K562 (cell line): ENCODE measurements around the gene ECHDC3. TPM values are rescaled to one million over a fixed set of nuclear protein-coding genes. Genes with fewer than 3 reads are reported as not detected.

Source experiments
- ATAC-seq: fragments of 200-7000 bp; cut with Tn5 transposase; 3 replicates; pipeline ENCODE4 v1.9.1; 2020; ENCODE audit warnings: moderate library complexity
- BruUV-seq: library from RNA; stranded (reverse); fragments of 400-500 nt; replicated peaks from 2 replicates; lab custom pipeline; 2021; lab: Mats Ljungman, UMichigan
- CTCF ChIA-PET: fragments of 300-600 bp; formaldehyde crosslinking; extraction: SDS; loops from one replicate; lab custom pipeline; 2021; ENCODE audit warnings: low intra/inter-chr PET ratio; lab: Yijun Ruan, JAX
- POLR2A ChIA-PET: fragments of 300-600, 350-650 bp; sonication (Branson Sonifier 250); formaldehyde crosslinking; extraction: SDS; loops from one replicate; lab custom pipeline; 2021; ENCODE audit warnings: antibody characterized with exemption, inconsistent platforms; lab: Yijun Ruan, JAX
- DNase-seq, 4 experiments: peaks; one replicate each; pipeline versions ENCODE4 v3.0.0 to v3.0.0-alpha.2; 2011 to 2018; ENCODE audit warnings: low spot score in 3 of 4, mixed read lengths in 3 of 4; ENCODE audit errors: extremely low read depth in 1 of 4
- FAIRE-seq: peaks from 2 replicates; lab custom pipeline; 2011; peaks lifted over from hg19 to GRCh38; lab: Jason Lieb, UNC
- H2AFZ ChIP-seq: 2 replicates; pipeline ENCODE4 v1.6.0; 2011; ENCODE audit warnings: low read depth, low read length, control low read depth, inconsistent platforms
- H3K27ac ChIP-seq: fragments of 200-600 bp; 3 replicates; pipeline ENCODE4 v1.8.0; 2011; ENCODE audit warnings: low read depth, mild to moderate bottlenecking, control low read depth, inconsistent platforms, low read length, moderate library complexity, mixed read lengths; ENCODE audit errors: extremely low read depth
- H3K27me3 ChIP-seq, 2 experiments: fragments of 300-600 bp in 1 of 2; 2 replicates in 1 of 2; 3 replicates in 1 of 2; pipeline versions ENCODE4 v1.6.0 to v1.8.0; 2011; ENCODE audit warnings: inconsistent platforms in 2 of 2, low read length in 2 of 2, mild to moderate bottlenecking in 1 of 2, mixed read lengths in 1 of 2, moderate library complexity in 1 of 2; ENCODE audit not compliant: control insufficient read depth in 2 of 2, insufficient read depth in 2 of 2
- H3K36me3 ChIP-seq: fragments of 300-600 bp; 3 replicates; pipeline ENCODE4 v1.8.0; 2011; ENCODE audit warnings: mild to moderate bottlenecking, low read length, inconsistent platforms; ENCODE audit not compliant: control insufficient read depth, insufficient read depth
- H3K4me1 ChIP-seq, 2 experiments: fragments of 200-600 bp in 1 of 2; replicated peaks in 1 of 2; 2 replicates in 1 of 2; 3 replicates in 1 of 2; pipeline versions ENCODE4 v1.5.1 to v1.8.0; 2011; ENCODE audit warnings: inconsistent platforms in 2 of 2, low read length in 2 of 2, mild to moderate bottlenecking in 1 of 2, mixed read lengths in 1 of 2, moderate library complexity in 1 of 2; ENCODE audit not compliant: control insufficient read depth in 2 of 2, insufficient read depth in 2 of 2
- H3K4me2 ChIP-seq: 2 replicates; pipeline ENCODE4 v1.6.1; 2011; ENCODE audit warnings: low read length, control low read depth, inconsistent platforms, mixed read lengths; ENCODE audit not compliant: insufficient read depth
- H3K4me3 ChIP-seq: fragments of 200-600 bp; sonication (generic), shearing (Covaris generic); 2 replicates; pipeline ENCODE4 v1.5.1; 2016; ENCODE audit warnings: control low read depth, inconsistent platforms
- H3K79me2 ChIP-seq: fragments of 200-600 bp; 3 replicates; pipeline ENCODE4 v1.8.0; 2011; ENCODE audit warnings: low read length, inconsistent platforms; ENCODE audit not compliant: control insufficient read depth, insufficient read depth
- H3K9ac ChIP-seq, 2 experiments: 2 replicates each; pipeline versions ENCODE4 v1.6.0 to v1.6.1; 2011; ENCODE audit warnings: low read depth in 2 of 2, low read length in 2 of 2, control low read depth in 1 of 2, inconsistent platforms in 1 of 2, mild to moderate bottlenecking in 1 of 2, mixed read lengths in 1 of 2; ENCODE audit not compliant: insufficient read depth in 1 of 2
- H3K9me1 ChIP-seq: one replicate; pipeline ENCODE4 v1.6.0; 2011; ENCODE audit warnings: inconsistent platforms, mild to moderate bottlenecking, low read length, moderate library complexity; ENCODE audit not compliant: control insufficient read depth, insufficient read depth
- H3K9me3 ChIP-seq: replicated peaks from 2 replicates; pipeline ENCODE4 v1.5.1; 2011; ENCODE audit warnings: low read depth, low read length, inconsistent platforms; ENCODE audit not compliant: control insufficient read depth, insufficient read depth
- H4K20me1 ChIP-seq: replicated peaks from 2 replicates; pipeline ENCODE4 v1.6.1; 2011; ENCODE audit warnings: low read length, inconsistent platforms, mixed read lengths; ENCODE audit not compliant: control insufficient read depth, insufficient read depth
- ARID1B ChIP-seq: fragments of 450-650 bp; IDR thresholded peaks from 2 replicates; pipeline ENCODE4 v1.6.1; 2016; ENCODE audit warnings: antibody characterized with exemption, mild to moderate bottlenecking, inconsistent platforms
- BACH1 ChIP-seq: fragments of 200-800 bp; sonication (Bioruptor generic); IDR thresholded peaks from 2 replicates; pipeline ENCODE4 v1.6.1; 2016; ENCODE audit warnings: missing genetic modification characterization, missing compliant biosample characterization
- BHLHE40 ChIP-seq: IDR thresholded peaks from 2 replicates; pipeline ENCODE4 v1.6.1; 2011; ENCODE audit warnings: low read length, improper control_type of control experiment
- E2F3 ChIP-seq: fragments of 250-450 bp; sonication (Bioruptor Pico); IDR thresholded peaks from 2 replicates; pipeline ENCODE4 v1.4.0; 2020; ENCODE audit warnings: mild to moderate bottlenecking
- EGR1 ChIP-seq: fragments of 450-650 bp; conservative IDR thresholded peaks from 2 replicates; pipeline ENCODE4 v1.6.1; 2017; ENCODE audit warnings: mild to moderate bottlenecking
- MED1 ChIP-seq: sonication (generic); formaldehyde crosslinking; IDR thresholded peaks from 2 replicates; pipeline ENCODE4 v1.8.1; 2023; ENCODE audit warnings: missing genetic modification reagents, borderline replicate concordance
- NCOA6 ChIP-seq: fragments of 450-650 bp; IDR thresholded peaks from 2 replicates; pipeline ENCODE4 v1.6.1; 2017; ENCODE audit warnings: mild to moderate bottlenecking
- NR2C2 ChIP-seq, 2 experiments: fragments of 200-800 bp in 1 of 2; sonication (Bioruptor generic) in 1 of 2; sonication (generic) in 1 of 2; formaldehyde crosslinking in 1 of 2; IDR thresholded peaks; 2 replicates each; pipeline versions ENCODE4 v1.6.1 to v1.8.0; 2016 to 2022; ENCODE audit warnings: mild to moderate bottlenecking in 1 of 2, missing compliant biosample characterization in 1 of 2, missing genetic modification characterization in 1 of 2, missing genetic modification reagents in 1 of 2
- OTX1 ChIP-seq: fragments of 450-650 bp; formaldehyde crosslinking; IDR thresholded peaks from 2 replicates; pipeline ENCODE4 v1.4.0; 2022; ENCODE audit warnings: mild to moderate bottlenecking
- TCF7 ChIP-seq: sonication (generic); IDR thresholded peaks from 2 replicates; pipeline ENCODE4 v1.6.1; 2016; ENCODE audit warnings: antibody characterized with exemption, borderline replicate concordance
- TEAD4 ChIP-seq, 2 experiments: sonication (generic) in 1 of 2; formaldehyde crosslinking in 1 of 2; IDR thresholded peaks; 2 replicates each; pipeline versions ENCODE4 v1.6.1 to v1.8.0; 2012 to 2022; ENCODE audit warnings: borderline replicate concordance in 1 of 2, inconsistent platforms in 1 of 2, low read length in 1 of 2, mild to moderate bottlenecking in 1 of 2, missing genetic modification reagents in 1 of 2
- TRIM24 ChIP-seq, 2 experiments: fragments of 450-650 bp; IDR thresholded peaks; 2 replicates each; pipeline ENCODE4 v1.6.1; 2016
- WGBS: fragments of 100-300 bp; shearing (Covaris generic); methylation state at CpG from one replicate; pipeline ENCODE4 v1.1.6; 2016; ENCODE audit warnings: low coverage, mixed read lengths; ENCODE audit not compliant: insufficient coverage; ENCODE audit errors: missing lambda C conversion rate; 5-methylcytosine and 5-hydroxymethylcytosine counted together
- in situ Hi-C: fragments of 300-500 bp; cut with MboI; formaldehyde crosslinking; loops from 4 replicates; pipeline ENCODE4 v1.15.0; 2018; ENCODE audit warnings: inconsistent platforms, mixed read lengths
- intact Hi-C: fragments of 100-400 bp; cut with micrococcal nuclease; formaldehyde crosslinking; loops from 2 replicates; pipeline ENCODE4 v1.14.2; 2022
- polyA plus RNA-seq, 8 experiments: library from polyadenylated mRNA; depleted of rRNA in 4 of 8; stranded (reverse) in 5 of 8; unstranded in 3 of 8; fragments of >200 nt; fragmentation: Nextera tagmentation in 2 of 8; fragmentation: Illumina TruSeq in 1 of 8; extraction: Ambion mirVana in 2 of 8; extraction: Trizol in 1 of 8; gene quantifications; 2 replicates each; pipeline versions ENCODE4 v1.2.1 to v1.2.3, GENCODE V29; 2011 to 2014; ENCODE audit warnings: inconsistent platforms in 1 of 8, missing spikeins in 1 of 8
- total RNA-seq, 7 experiments: library from RNA; depleted of rRNA in 6 of 7; stranded (reverse); fragments of >200 nt in 6 of 7; fragmentation: Illumina TruSeq in 2 of 7; extraction: Trizol in 2 of 7; gene quantifications; 2 replicates each; pipeline versions ENCODE4 v1.2.1 to v1.2.3, GENCODE V29; 2011 to 2021; ENCODE audit warnings: low replicate concordance in 1 of 7
- TF ChIP-seq, protein P1 (sequence below): fragments of 250-450 bp; sonication (Bioruptor Pico); IDR thresholded peaks from 2 replicates; pipeline ENCODE4 v1.8.0; 2022; ENCODE audit warnings: moderate library complexity, mild to moderate bottlenecking, inconsistent platforms
- TF ChIP-seq, protein P2 (sequence below): fragments of 450-650 bp; formaldehyde crosslinking; IDR thresholded peaks from 2 replicates; pipeline ENCODE4 v1.4.0; 2022; ENCODE audit warnings: missing genetic modification characterization
- TF ChIP-seq, protein P3 (sequence below): fragments of 450-650 bp; formaldehyde crosslinking; IDR thresholded peaks from 2 replicates; pipeline ENCODE4 v1.4.0; 2022; ENCODE audit warnings: missing genetic modification characterization

ECHDC3 gene
- total and polyA plus RNA-seq, 9 of the 15 experiments (the other 6 are each of a cell fraction or from before 2014, with no cell fraction given), result 0.53 to 21.9 (median 15.7) TPM

DNA sequence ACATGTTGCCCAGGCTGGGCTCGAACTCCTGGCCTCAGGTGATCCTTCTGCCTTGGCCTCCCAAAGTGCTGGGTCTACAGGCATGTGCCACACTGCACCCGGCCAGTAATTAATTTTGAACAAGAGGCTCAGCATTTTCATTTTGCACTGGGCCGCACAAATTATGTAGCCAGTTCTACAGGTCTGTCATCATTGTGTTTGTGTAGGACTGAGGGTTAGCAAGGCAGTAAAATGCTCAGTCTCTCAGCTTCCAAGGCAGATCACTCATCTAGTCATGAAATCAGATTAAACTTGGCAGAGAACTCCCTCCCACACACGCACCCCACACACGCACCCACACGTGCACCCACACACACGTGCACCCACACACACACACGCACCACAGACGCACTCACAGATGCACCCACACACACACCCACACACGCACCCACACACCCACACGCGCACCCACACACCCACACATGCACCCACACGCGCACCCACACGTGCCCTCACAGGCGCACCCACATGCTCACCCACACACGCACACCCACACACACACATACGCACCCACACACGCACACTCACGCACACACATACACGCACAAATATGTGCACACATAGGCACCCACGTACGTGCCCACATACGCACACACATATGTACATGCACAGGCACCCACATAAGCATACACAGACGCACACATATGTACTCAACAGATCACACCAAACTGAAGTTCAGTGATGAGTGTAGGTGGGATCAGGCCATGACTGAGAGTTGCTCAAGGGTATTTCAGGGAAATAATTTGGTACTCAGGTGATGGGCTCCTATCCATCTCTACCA is 53.1 kb downstream of the ECHDC3 start:
- no peak overlapping the region for H2AFZ ChIP-seq
- ATAC-seq, result no peak
- BruUV-seq, result no TSS peak
- H3K36me3 ChIP-seq, result no peaks in the 10 kb centered on the region
- H4K20me1 ChIP-seq, result no peaks in the 10 kb centered on the region
- no peak overlapping the region for H3K9ac ChIP-seq
- no peak overlapping the region for H3K4me3 ChIP-seq
- in situ Hi-C loops (loop anchor here (5.0 to 25.0 kb wide), 2 partner anchors 192 to 917 kb away; no protein-coding TSS in a partner anchor), intact Hi-C loops (no loop called here)
- no peak for FAIRE-seq
- no peaks in the 10 kb centered on the region for H3K79me2 ChIP-seq
- TF ChIP-seq OTX1 (CRISPR knock-in tag) (0 out of 2 replicates have a peak, but pooled peaks have one; percentile 44), E2F3 (CRISPR knock-in tag) (no peak), NCOA6 (no peak), BACH1 (tag) (no peak), ARID1B (no peak), BHLHE40 (peak; percentile 74), TRIM24 (IDR thresholded peaks at IDR 0.05) (peak; percentile 29 to 44; a peak in 2 of 4 replicates), TEAD4 (IDR thresholded peaks at IDR 0.05; ENCODE audit: low read length) (peak; percentile 57), TEAD4 (CRISPR knock-in tag; IDR thresholded peaks at IDR 0.05; ENCODE audit: borderline replicate concordance) (no peak), EGR1 (peak; percentile 99), NR2C2 (CRISPR knock-in tag; IDR thresholded peaks at IDR 0.05) (no peak), NR2C2 (tag; IDR thresholded peaks at IDR 0.05) (no peak), TCF7 (no peak), MED1 (CRISPR knock-in tag) (no peak)
- TF ChIP-seq, protein P1, sequence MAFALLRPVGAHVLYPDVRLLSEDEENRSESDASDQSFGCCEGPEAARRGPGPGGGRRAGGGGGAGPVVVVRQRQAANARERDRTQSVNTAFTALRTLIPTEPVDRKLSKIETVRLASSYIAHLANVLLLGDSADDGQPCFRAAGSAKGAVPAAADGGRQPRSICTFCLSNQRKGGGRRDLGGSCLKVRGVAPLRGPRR (CRISPR knock-in tag), result no peak
- TF ChIP-seq, protein P2, sequence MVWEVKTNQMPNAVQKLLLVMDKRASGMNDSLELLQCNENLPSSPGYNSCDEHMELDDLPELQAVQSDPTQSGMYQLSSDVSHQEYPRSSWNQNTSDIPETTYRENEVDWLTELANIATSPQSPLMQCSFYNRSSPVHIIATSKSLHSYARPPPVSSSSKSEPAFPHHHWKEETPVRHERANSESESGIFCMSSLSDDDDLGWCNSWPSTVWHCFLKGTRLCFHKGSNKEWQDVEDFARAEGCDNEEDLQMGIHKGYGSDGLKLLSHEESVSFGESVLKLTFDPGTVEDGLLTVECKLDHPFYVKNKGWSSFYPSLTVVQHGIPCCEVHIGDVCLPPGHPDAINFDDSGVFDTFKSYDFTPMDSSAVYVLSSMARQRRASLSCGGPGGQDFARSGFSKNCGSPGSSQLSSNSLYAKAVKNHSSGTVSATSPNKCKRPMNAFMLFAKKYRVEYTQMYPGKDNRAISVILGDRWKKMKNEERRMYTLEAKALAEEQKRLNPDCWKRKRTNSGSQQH (CRISPR knock-in tag), result 0 out of 2 replicates have a peak, but pooled peaks have one; percentile 72
- TF ChIP-seq, protein P3, sequence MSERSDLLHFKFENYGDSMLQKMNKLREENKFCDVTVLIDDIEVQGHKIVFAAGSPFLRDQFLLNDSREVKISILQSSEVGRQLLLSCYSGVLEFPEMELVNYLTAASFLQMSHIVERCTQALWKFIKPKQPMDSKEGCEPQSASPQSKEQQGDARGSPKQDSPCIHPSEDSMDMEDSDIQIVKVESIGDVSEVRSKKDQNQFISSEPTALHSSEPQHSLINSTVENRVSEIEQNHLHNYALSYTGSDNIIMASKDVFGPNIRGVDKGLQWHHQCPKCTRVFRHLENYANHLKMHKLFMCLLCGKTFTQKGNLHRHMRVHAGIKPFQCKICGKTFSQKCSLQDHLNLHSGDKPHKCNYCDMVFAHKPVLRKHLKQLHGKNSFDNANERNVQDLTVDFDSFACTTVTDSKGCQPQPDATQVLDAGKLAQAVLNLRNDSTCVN, result peak; percentile 74; the same call in 1 of the 2 replicates
- POLR2A ChIA-PET, result no interaction called here
- peaks cover 3 to 12% of the 10 kb centered on the region in 2 experiments; a peak in 4 of 5 replicates for H3K4me1 ChIP-seq
- CTCF ChIA-PET, result no interaction called here
- DNase-seq, result no peak
- H3K27me3 ChIP-seq, result peaks cover 13 to 26% of the 10 kb centered on the region in 2 experiments; a peak in 4 of 5 replicates
- no peak overlapping the region for H3K27ac ChIP-seq
- H3K9me1 ChIP-seq, result no peaks in the 10 kb centered on the region
- H3K4me2 ChIP-seq, result no peak overlapping the region
- H3K9me3 ChIP-seq, result no peaks in the 10 kb centered on the region
- WGBS, result 59% methylated on average over 21 of the region's 25 CpGs
